HL-60 (cell line): ENCODE results near the gene CALU.

Source experiments
- CTCF ChIP-seq: IDR thresholded peaks from one replicate; pipeline ENCODE4 v1.5.1; 2011; ENCODE audit warnings: low read length, control low read depth, inconsistent platforms; ENCODE audit not compliant: insufficient read depth
- POLR2AphosphoS5 ChIP-seq: IDR thresholded peaks from 2 replicates; pipeline ENCODE4 v1.6.1; 2012; ENCODE audit warnings: low read depth

DNA sequence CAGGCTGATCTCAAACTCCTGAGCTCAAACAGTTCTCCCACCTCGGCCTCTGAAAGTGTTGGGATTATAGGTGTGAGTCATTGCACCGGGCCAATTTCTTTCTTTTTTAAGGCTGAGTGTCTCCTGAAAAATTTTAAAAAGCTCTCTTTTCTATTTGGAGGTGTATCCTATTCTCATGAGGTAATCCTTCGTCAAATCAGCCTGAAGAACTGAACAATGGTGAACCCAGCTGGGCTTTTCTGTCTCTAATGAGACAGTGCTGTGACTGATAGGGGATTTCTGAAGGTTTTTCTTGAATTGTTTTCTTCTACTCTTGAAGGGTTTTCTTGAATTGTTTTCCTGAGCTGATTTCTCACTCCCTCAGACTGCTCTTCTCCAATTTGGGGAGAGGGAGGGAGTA lies 30.9 kb upstream of the CALU start:
- TF ChIP-seq CTCF (no peak), POLR2AphosphoS5 (no peak)
